GM19455 (cell line): Measurements from ENCODE around the gene NRG3.
"Not testable (repeated sequence)": the region's sequence is repeated elsewhere in the genome, so short reads cannot be mapped to it uniquely, and the experiment has no call there.

ENCODE experiments used
- ATAC-seq: cut with Tn5 transposase; IDR thresholded peaks from one replicate; pipeline ENCODE4 v1.9.1; 2021; ENCODE audit not compliant: unreplicated experiment

The NRG3 gene

GRCh38 chr10:82660205-82660604 is 785.2 kb downstream of the NRG3 start:
- no peak for ATAC-seq

- no peak for ATAC-seq
Observed at GRCh38 chr10:82660986-82661385, 786.0 kb downstream of the NRG3 start.

DNA sequence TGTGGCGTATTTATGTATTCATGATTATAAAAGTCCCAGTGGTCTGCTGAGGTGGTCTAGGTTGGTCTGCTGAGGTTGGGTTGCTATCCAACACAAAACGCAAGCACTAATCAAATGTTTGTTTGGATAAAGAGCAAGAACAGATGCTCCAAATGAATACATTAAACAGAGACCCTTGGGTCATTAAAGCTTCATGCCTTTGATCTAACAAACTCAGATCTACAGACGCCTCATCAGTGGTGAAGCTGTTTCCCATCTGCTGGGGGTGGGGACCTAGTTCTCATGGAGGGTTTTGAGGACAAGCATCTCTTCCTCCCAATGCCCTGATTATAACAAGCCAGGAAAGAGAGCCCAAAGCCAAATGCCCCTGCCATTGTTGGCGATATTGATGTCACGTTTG is 786.7 kb downstream of the NRG3 start:
- ATAC-seq = no peak

DNA sequence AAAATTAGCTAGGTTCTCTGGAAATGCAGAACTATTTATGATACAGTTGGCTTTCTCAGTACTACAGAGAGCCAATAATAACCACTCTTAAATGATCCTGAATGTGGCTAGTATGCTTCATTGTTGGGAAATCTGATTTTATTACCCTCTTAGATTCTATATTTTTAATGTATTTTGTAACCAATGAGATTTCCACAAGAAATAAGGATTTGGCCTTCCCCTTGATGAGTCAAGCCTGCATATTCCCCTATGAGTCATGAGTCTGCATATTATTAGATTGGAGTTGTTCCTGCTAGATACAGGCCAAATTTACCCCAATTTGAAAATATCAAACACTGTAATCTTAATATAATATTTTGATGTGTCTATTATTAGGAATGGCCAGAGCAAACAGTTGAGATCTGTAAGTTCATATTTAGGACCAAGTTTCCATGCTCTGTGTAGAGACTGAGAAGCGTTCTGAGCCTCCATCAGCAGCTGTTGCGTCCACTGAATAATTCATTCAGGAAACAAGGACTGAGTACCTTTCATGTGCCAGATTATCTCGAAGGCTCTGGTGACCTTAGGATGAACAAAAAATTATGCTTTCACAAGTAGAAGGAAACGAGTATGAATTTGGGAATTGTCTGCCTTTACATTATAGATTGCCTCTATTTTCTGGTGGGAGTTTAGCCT is 793.4 kb downstream of the NRG3 start:
- no peak for ATAC-seq

GRCh38 chr10:82674036-82674435 is 799.0 kb downstream of the NRG3 start:
- ATAC-seq = no peak

DNA sequence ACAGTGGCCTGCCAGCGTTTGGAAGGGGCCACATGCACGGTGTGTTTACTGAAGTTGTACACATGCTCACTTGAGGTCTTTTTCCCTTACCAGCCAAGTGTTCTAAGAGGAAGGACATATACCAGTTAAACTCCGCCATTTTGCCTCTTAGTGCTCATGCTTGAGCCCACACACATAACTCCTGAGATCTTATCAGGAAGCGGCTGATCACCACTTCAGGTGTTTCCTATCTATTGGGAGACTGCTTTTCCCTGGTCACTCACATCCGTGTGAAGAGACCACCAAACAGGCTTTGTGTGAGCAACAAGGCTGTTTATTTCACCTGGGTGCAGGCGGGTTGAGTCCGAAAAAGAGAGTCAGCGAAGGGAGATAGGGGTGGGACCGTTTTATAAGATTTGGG is 802.9 kb downstream of the NRG3 start:
- ATAC-seq = not testable (repeated sequence)

DNA sequence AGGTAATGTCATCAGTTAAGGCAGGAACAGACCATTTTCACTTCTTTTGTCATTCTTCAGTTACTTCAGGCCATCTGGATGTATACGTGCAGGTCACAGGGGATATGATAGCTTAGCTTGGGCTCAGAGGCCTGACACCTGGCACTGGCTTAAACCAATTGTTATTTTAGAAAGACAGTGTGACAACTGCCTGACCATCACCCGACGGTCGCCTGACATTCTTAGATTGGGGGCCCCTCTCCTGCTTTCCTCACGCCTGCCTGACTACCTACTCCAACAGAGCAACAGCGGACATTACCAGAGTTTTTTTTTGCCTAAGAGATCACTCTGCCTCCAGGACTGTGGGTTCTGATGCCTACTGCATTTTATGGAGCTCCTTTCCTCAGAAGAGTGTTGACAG is 803.5 kb downstream of the NRG3 start:
- not testable (repeated sequence) for ATAC-seq

DNA sequence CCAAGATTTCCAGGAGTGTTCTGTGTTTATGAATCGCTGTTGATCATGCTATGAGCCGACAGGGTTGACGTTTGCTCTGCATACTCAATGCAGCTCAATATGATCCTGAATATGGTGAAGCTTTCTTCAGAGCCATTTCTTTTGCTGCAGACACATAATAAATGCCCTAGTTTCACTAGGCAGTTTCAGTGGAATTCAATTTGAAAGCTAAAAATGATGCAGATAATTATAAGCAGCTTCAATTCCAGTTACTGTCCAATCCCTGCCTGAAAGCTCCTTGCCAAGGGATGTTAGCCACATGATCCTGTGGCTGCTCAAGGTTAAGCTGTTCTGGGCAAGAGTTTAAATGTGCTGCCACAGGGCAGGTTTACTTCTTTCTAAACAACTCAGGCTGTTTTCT is 805.6 kb downstream of the NRG3 start:
- no peak for ATAC-seq

- ATAC-seq = no peak
Observed at GRCh38 chr10:82683945-82684344, 809.0 kb downstream of the NRG3 start.

DNA sequence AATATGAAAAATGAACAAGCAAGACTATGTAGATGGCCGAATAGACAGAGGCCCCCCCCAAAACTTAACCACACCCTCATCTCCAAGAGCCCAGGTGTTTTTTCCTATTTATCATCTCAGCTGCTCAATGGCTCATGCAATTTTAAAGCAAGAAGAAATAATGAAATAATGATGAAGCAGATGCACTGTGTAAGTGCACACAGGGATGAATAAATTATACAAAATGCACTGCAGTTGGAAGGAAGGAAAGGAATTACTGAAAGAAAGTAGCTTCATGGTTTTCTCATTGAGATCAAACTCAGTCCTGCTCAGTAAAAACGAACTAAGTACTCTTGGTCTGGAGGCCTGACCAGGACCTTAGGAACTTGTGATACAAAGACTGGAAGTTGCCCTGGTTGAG is 810.1 kb downstream of the NRG3 start:
- ATAC-seq = no peak

GRCh38 chr10:82691211-82691610 is 816.2 kb downstream of the NRG3 start:
- ATAC-seq = no peak

GRCh38 chr10:82692458-82692857 is 817.5 kb downstream of the NRG3 start:
- ATAC-seq = no peak

GRCh38 chr10:82721831-82722230 is 846.8 kb downstream of the NRG3 start:
- no peak for ATAC-seq

DNA sequence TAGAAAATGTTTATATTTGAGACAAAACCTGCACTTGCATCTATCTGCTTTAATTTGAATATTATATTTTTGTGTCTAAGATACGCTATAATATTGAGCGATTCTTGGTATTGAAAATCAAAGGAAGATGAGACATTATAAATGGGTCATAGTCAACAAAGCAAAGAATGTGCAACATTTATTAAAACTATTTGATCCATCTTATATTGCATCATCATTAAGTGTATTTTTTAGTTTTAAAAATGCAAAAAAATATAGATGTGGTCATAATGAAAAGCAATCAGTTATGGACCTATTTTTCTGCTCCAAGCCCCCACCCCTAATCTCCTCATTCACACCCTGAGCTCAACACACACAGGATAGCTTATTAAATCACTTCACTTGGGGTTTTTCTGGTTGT is 847.3 kb downstream of the NRG3 start:
- ATAC-seq = no peak

DNA sequence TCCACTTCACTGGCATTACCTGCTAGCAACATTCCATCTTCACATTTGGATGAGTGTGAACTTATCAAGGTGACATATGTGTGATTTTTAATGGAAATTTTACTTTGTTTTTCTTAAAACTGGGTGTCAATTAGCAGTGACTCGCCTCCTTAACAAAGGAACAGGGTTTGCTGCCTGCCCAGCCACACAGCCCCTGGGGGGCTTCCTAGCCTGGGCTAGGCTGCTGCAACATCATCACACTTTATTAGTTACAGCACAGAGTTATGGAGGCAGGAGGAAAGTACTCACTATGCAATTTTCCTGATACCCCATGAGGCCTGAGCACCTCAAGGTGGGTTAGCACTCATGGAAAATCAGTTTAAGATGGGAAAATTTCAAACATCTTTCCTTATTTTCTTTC is 861.3 kb downstream of the NRG3 start:
- ATAC-seq = no peak

- ATAC-seq = no peak
Observed at GRCh38 chr10:82737549-82737948, 862.6 kb downstream of the NRG3 start.

DNA sequence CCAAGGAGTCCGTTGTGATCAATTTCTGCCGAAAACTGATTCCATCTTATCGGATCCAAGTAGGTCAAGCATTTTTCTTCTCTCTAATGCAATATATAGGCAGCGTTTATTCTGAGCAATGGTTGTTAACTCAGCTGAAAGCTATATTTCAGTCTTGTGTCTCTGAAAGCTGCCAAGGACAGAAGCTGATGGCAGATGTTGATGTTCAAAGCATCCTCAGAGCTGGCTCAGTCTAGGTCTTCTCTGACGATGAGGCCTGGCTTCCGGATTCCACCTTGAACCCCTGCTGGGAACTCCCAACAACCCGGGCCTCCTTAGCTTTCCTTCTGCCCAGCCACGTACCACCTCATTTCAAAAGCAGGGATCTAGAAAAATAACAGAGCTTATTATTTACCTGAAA is 863.6 kb downstream of the NRG3 start:
- ATAC-seq = no peak

DNA sequence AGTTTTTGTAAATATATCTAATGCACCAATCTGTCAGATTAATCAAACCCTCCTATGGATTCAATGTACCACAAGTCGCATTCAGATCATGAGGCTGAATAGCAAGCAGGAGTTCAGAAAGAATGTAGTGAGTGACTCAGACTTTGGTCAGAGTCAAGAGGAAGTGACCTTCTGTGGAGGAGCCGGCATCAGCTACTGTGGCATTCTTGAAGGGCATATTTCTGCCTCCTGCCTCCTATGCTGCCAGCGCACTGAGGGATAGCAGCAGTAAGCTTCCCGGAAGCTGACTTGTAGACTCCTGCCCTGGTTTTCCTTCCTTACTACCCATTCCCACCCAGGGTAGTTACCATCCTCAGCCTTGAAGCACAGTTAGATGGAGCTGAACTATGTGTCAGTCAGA is 867.5 kb downstream of the NRG3 start:
- ATAC-seq = no peak

- ATAC-seq = no peak
Observed at GRCh38 chr10:82742898-82743297, 867.9 kb downstream of the NRG3 start.

DNA sequence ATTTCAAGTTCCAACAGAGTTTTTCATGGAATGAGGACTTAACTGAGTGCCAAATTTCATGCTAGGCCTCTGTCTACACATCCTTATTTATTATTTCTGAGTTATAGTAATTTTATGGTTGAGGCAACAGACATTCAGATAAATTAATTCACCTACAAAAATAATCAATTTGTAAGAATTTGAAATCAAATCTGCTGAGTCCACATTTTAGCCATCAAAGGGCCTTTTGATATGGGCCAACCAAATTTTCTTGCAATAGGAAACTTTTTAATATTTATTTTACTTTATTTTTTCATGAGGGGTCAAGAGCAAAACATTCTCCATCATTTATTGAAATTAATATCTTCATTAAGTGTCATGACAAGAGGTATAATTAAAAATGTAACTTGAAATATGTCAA is 875.5 kb downstream of the NRG3 start:
- ATAC-seq = no peak

DNA sequence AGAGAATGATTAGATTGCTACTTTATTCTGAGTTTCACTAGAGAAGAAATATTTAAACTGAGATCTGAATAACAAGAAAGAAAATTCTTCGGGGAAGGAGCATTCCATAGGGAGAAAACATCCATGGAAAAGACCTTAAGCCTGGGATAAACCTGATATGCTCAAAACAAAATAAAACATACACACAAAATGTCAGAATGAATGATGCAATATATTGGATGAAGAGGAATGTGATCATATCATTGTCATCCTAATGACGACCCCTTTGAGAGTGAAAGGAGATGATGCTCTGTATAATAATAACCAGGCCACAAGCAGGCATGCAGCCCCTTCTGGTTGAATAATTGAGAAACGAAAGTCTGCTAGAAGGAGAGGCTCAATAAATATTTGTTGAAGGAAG is 882.4 kb downstream of the NRG3 start:
- no peak for ATAC-seq

DNA sequence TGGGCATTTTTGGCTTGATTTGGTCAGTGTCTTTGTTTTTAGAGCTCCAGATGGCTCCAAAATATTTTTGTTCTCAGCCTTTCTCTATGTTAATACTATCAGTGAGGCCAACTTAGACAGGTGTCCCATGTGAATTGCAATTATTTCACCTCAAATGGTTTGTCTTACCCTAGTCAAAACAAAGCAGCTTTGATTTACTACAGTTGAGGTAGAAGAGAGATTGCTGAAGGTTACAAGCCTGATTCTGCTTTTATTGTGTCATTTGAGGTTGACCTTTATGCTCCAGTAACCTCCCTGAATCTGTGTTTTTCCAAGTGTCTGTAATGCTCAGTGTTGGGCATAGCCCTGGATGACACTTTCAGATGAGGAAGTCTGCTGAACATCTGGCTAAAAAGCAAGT is 882.9 kb downstream of the NRG3 start:
- no peak for ATAC-seq

- no peak for ATAC-seq
Observed at GRCh38 chr10:82759050-82759449, 884.1 kb downstream of the NRG3 start.

- ATAC-seq = no peak
Observed at GRCh38 chr10:82762641-82763040, 887.6 kb downstream of the NRG3 start.
